WTC11 (cell line): ENCODE data around the gene IL12RB1.

Source experiments
- ATF1 ChIP-seq: sonication (generic); formaldehyde crosslinking; IDR thresholded peaks from 2 replicates; pipeline ENCODE4 v1.8.1; 2023; ENCODE audit warnings: mild to moderate bottlenecking, moderate library complexity, missing genetic modification reagents
- ATF6 ChIP-seq: sonication (generic); formaldehyde crosslinking; IDR thresholded peaks from 2 replicates; pipeline ENCODE4 v1.8.1; 2023; ENCODE audit warnings: mild to moderate bottlenecking, missing genetic modification reagents
- CTCF ChIP-seq: fragments of 200-600 bp; IDR thresholded peaks from 2 replicates; pipeline ENCODE4 v1.8.0; 2022; ENCODE audit warnings: antibody characterized with exemption
- ETV6 ChIP-seq: sonication (generic); formaldehyde crosslinking; IDR thresholded peaks from 2 replicates; pipeline ENCODE4 v1.8.1; 2022; ENCODE audit warnings: mild to moderate bottlenecking, missing genetic modification reagents
- HMGXB4 ChIP-seq: sonication (generic); formaldehyde crosslinking; IDR thresholded peaks from 2 replicates; pipeline ENCODE4 v1.8.1; 2023; ENCODE audit warnings: mild to moderate bottlenecking, moderate library complexity, missing genetic modification reagents
- JUN ChIP-seq: sonication (generic); formaldehyde crosslinking; IDR thresholded peaks from 2 replicates; pipeline ENCODE4 v1.8.0; 2023; ENCODE audit warnings: mild to moderate bottlenecking, missing genetic modification reagents
- MAX ChIP-seq: sonication (generic); formaldehyde crosslinking; IDR thresholded peaks from 2 replicates; pipeline ENCODE4 v1.8.0; 2022; ENCODE audit warnings: mild to moderate bottlenecking, missing genetic modification reagents
- NR3C1 ChIP-seq: sonication (generic); formaldehyde crosslinking; conservative IDR thresholded peaks from 2 replicates; pipeline ENCODE4 v1.8.1; 2023; ENCODE audit warnings: low read depth, mild to moderate bottlenecking, missing genetic modification reagents
- PRDM15 ChIP-seq: sonication (generic); formaldehyde crosslinking; IDR thresholded peaks from 2 replicates; pipeline ENCODE4 v1.8.0; 2022; ENCODE audit warnings: missing genetic modification reagents
- SMAD3 ChIP-seq: sonication (generic); formaldehyde crosslinking; IDR thresholded peaks from 2 replicates; pipeline ENCODE4 v1.8.0; 2022; ENCODE audit warnings: missing genetic modification reagents, mild to moderate bottlenecking, borderline replicate concordance
- ZBTB43 ChIP-seq: sonication (generic); formaldehyde crosslinking; IDR thresholded peaks from 2 replicates; pipeline ENCODE4 v1.8.1; 2023; ENCODE audit warnings: mild to moderate bottlenecking, missing genetic modification reagents
- ZNF121 ChIP-seq: sonication (generic); formaldehyde crosslinking; IDR thresholded peaks from 2 replicates; pipeline ENCODE4 v1.8.0; 2023; ENCODE audit warnings: missing genetic modification reagents
- ZNF138 ChIP-seq: sonication (generic); formaldehyde crosslinking; conservative IDR thresholded peaks from 2 replicates; pipeline ENCODE4 v1.8.1; 2022; ENCODE audit warnings: mild to moderate bottlenecking, moderate library complexity, missing genetic modification reagents
- ZNF425 ChIP-seq: fragments of 250-450 bp; sonication (Bioruptor Pico); conservative IDR thresholded peaks from 2 replicates; pipeline ENCODE4 v1.9.0; 2021; ENCODE audit warnings: mild to moderate bottlenecking

GRCh38 chr19:18059902-18060301 is 26.8 kb downstream of the IL12RB1 start:
- TF ChIP-seq SMAD3 (CRISPR knock-in tag) (no peak), CTCF (no peak), ATF6 (CRISPR knock-in tag) (no peak), ZNF121 (CRISPR knock-in tag) (no peak), HMGXB4 (CRISPR knock-in tag) (no peak), MAX (CRISPR knock-in tag) (no peak), ZBTB43 (CRISPR knock-in tag) (no peak), ZNF425 (no peak), NR3C1 (CRISPR knock-in tag) (no peak), ATF1 (no peak), ETV6 (no peak), PRDM15 (no peak), JUN (CRISPR knock-in tag) (no peak), ZNF138 (CRISPR knock-in tag) (no peak)
